GM21423 (cell line): ENCODE measurements around the gene TBATA.

Source experiments
- ATAC-seq: cut with Tn5 transposase; IDR thresholded peaks from one replicate; pipeline ENCODE4 v1.9.1; 2021; ENCODE audit warnings: mild to moderate bottlenecking, moderate library complexity; ENCODE audit not compliant: unreplicated experiment

The TBATA gene

DNA sequence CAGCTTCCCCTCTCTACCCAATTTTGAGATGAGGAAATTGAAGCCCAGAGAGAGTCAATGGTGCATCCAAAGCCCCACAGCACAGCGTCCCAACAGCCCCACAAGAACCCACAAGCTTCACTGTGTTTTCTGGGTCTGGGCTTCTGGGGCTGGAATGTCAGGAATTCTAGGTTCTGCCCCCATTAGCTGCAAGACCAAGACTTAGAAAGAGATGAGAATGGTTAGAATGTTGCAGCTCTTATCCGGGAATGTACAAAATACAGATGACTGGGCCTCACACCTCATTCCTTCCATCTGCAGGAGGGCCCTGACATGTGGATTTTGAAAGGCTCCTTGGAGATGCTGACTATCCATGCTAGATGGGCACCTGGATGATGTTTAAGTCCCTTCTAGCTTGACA lies 24.5 kb upstream of the TBATA start:
- ATAC-seq, result no peak

DNA sequence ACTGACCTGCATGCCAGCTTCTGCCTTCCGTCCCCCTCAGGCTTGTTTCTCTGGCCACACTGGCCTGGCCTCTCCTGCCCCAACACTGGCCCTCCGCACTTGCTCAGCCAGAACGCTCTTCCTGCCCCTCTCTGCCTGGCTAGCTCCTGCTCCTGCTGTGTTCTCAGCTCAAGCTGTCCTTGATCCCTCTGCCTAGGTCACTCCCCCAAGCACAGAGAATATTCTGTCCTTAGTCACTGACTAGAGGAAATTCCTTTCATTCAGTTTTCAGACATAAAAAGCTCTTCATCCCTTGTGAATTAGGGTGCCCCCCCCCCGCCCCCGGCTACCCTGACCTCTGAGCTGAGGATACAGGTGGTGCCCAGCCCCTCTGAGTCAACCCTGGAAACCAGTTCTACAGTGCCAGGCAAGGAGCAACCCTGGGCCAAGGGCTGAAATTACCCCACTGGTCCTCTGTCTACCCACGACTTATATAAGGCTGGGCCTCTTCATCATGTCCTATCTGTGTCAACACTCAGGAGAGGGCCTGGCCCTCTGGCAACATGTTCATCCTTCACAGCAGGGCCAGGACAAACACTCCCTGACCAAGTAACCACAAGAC lies 23.9 kb upstream of the TBATA start:
- ATAC-seq, result no peak

DNA sequence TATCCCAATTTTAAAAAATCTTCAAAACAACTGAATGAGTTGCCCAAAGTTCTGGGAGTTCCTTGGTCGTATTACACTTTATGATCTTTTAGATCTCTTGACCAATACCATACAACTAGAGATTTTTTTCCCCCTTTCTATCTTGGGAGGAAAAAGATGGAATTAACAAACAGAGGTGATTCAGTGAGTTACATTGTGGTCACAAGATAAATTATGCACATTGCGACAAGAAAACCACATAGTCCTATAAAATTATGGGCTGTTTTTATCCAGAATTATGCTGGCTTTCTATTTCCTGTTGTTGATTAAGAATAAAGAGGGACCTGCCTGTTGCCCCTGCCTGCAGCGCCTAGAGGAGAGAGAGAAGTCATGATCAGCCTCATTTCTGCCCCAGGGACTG lies 22.4 kb upstream of the TBATA start:
- no peak for ATAC-seq

DNA sequence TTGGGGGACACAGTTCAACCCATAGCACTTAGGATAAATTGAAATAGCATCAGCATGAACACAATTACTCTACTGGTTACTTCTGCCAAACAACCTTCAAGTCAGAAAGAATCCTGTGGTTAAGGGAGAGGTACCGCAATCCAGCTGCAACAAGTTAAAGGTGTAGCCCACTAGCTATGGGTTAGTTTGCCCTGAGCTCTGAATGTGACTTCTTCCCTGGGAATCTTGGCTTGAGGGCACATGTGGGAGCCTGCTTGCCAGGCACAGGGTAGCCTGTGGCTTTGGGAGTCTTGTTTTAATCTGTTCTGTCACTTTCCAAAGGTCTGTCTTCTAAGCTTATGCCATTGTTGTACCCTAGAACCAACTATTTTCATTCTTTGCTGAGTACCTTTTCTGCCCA lies 21.7 kb upstream of the TBATA start:
- ATAC-seq, result no peak

DNA sequence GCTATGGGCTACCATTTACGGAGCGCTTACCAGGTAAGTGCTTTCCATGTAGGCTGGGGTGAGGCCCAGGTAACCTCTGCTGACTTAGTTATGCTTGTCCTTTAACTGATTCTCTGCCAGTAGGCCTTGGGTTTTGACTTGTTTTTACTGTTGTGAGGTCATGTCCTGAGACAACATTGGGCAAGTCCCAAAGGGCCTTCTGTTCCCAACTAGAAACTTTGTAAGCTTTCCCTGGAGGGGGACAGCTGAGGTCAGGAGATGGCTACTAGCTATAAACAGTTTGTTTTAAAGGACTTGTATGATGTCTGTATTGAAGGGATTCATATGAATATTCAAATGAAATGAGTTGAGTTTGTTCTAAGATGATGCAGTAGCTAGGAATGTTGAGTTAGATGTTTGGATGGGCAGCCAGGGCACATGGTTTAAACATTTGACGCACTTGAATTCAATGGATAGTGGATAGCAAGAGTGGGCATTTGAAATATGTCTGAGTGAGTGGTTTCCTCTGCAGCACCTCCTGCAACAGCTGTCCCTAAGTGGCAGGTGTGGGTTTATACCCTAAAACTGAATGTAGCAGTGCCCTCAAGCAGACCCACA lies 20.5 kb upstream of the TBATA start:
- no peak for ATAC-seq

DNA sequence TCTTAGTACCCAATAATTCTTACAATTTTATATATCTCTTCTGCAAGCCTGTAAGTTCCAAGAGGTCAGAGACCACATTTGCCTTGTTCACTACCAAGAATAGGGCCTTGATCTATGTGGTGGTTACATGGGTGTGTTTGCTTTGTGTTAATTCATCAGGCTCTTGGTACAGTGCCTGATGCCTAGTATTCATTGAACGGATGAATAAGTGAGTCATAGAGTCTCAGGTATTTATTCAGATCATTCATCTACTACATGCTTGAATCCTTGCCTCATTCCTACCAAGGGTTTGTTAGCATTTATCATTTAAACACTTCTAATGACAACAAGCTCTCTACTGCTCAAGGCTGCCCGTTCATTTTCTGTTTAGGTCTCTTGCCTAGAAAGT lies 19.2 kb upstream of the TBATA start:
- no peak for ATAC-seq

DNA sequence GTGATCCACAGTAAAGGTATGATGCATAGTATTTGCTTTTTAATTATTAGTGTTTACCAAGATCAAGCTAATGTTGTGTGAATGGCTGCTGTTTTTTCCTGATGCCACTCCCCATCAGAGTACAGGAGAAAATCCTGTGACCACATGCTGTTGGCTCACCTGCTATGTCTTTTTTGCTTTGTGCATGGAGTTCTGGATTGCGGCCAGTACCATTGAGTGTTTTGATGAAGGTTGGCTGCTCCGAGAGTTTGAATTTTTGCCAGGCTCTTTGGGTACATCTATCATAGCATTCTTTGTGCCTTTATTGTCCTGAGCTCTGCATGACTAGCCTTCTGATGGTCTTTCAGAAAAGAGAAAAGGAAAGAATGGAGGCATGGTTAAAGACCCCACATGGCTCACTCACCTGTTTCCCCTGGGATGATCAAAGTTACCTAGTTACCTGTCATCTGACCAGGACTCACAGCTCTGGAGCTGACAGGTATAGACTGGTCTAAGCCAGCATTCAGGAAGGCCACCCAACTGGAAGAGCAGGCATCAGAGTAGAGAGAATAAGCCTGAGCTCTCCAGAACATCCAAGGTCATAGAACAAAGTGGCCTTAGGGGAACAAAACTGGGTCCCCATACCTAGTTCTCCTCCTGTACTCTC lies 18.7 kb upstream of the TBATA start:
- no peak for ATAC-seq

DNA sequence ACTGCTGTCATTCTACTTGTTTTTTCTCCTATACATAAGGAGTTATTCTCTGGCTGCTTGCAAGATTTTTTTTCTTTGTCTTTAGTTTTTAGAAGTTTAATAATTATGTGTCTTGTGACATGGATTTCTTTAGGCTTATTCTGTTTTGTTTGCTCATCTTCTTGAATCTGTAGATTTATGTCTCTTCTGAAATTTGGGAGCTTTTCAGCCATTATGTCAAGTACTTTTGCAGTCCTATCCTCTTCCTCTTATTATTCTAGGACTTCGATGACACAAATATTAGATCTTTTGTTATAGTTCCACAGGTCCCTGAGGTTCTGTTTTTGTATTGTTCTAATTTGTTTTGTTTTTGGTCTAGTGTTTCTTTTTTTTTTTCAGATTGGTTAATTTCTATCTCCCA lies 16.7 kb upstream of the TBATA start:
- ATAC-seq, result no peak

DNA sequence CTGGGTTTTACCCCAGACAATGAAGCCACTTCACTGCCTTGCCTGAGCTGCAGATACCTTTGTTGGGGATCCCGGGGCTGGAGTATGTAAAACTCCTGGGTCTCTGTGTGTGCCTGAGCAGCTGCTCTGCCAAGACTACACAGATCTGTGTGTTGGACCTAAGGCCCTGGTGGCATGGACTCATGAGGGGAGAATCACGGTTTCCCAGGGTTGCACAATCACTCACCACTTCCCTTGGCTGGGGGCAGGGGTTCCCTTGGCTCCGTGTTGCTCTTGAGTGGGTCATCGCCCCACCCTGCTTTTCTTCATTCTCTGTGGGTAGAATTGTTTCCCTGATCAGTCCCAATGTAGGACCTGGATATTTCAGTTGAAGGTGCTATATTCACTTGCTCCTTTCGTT lies 13.9 kb upstream of the TBATA start:
- no peak for ATAC-seq

DNA sequence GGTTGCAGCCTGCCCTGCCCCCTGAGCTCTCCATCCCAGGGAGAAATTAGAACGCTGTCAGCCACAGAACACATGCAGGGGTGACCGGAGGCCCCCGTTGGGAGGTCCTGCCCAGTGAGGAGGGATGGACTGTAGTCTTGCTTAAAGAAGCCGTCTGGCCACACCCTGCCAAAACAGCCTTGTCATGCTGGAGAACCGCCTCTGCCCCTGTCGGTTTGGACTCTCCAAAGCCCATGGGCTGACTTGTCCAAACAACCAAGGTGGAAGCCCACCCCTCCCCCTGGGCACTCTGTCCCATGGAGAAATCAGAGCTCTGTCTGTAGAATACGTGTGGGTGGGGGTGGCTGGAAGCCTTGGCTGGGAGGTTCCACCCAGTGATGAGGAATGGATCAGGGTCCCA lies 12.7 kb upstream of the TBATA start:
- no peak for ATAC-seq

DNA sequence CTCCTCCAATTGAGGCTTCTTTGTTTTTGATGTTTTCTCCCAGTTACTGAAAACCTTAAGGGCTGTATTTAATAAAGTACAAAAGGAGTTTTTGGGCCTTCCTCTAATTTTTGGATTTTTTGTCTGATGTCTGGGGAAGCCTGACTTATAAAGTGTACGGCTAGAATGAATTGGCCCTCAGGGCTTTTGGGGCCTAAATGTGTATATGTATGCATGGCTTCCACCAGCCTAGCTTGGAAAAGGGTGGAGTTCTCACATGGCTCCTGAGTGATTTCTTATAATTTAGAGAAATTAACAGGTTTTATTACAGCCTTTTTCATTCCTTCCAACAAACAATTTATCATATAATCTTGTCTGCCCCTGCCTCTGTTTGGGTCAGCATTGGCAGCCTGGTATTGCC lies 10.4 kb upstream of the TBATA start:
- no peak for ATAC-seq

DNA sequence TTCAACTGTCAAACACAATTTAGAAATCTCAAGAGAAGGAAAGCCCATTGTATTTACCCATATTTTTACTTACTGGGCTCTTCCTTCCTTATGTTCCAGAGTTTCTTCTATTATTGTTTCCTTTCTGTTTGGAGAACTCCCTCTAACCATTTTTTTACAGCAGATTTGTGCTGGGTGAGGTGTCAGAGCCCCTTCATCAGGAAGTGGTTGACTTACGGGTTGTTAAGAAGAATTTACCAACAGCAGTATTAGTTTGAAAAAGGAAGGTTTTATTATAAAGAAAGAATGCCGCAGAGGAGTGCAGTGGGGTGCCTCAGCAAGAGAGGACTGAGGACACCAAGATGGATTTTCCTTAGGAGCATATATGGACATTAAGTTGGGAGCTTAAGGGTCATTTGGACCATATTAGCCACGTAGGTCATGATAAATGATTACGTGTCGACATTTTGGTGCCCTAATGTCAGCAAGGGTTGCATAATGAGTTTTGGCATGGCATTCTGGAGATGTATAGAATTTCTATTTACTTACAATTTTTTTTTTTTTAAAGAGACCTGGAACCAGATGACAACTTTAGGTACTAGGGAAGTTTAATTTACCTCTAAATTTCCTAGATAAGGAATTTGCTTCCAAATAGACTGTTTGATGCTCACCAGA lies 6.3 kb upstream of the TBATA start:
- ATAC-seq, result no peak

DNA sequence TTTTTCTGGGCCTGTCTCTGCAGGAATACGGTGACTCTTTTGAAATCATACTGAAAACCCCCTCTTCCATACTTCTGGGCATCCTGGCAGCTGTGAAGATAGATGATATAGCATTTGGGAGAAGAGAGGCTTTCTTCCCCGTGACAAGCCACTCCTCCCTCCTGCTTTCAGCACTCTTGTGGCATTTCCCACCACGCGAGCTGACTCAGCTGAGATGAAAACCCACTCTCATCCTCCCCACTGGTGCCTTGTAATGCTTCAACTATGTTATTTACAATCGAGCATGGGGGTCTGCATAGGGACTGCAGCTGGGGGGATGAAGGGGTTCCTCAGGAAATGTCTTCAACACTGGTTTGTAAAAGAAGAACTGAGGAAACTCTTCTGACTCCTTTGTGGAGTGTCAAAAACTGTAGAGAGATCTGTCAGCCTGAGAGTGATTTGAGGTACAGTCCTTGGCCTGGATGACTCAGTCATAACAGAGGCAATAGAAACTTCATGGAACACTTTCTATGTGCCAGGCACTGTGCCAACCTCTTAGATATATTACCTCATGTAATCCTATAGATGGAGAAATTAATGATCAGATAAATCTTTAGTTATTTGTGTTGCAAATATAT lies 1.7 kb upstream of the TBATA start:
- no peak for ATAC-seq

DNA sequence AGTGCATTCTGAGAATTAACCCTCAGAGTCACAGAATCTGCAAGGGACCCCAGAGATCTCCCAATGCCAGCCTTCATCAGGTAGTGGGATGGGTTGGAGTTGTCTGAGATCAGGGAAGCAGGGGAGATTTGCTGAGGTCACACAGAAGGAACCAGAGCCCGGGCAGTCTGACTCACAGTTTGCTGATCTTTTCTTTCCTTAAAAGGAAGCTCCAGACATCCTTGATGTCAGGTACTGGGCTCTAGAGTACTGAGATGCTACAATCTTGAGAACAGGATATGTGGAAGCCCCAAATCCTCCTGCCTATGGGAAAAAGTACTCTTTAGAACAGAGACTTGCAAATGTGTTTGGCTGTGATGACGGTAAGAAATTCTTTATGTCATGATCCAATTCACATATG lies 706 bp downstream of the TBATA start:
- ATAC-seq, result no peak

DNA sequence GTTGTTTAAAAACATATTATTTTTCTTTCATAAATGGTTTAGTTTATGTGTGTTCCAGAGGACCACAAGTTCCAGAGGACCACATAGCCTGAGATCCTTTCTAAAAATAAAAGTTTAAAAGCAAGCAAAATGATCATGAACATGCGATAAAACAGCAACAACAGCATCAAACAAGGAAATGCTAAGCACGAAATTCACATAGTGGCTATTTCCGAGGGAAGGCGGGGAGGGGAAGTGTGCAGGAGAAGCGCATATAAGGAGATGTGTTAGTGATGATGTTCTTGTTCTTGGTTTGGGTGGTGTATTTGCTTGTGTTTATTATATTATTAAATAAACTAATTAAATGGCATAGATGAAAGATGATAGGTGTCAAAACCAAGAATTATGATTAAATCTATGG lies 1.2 kb downstream of the TBATA start:
- ATAC-seq, result no peak

DNA sequence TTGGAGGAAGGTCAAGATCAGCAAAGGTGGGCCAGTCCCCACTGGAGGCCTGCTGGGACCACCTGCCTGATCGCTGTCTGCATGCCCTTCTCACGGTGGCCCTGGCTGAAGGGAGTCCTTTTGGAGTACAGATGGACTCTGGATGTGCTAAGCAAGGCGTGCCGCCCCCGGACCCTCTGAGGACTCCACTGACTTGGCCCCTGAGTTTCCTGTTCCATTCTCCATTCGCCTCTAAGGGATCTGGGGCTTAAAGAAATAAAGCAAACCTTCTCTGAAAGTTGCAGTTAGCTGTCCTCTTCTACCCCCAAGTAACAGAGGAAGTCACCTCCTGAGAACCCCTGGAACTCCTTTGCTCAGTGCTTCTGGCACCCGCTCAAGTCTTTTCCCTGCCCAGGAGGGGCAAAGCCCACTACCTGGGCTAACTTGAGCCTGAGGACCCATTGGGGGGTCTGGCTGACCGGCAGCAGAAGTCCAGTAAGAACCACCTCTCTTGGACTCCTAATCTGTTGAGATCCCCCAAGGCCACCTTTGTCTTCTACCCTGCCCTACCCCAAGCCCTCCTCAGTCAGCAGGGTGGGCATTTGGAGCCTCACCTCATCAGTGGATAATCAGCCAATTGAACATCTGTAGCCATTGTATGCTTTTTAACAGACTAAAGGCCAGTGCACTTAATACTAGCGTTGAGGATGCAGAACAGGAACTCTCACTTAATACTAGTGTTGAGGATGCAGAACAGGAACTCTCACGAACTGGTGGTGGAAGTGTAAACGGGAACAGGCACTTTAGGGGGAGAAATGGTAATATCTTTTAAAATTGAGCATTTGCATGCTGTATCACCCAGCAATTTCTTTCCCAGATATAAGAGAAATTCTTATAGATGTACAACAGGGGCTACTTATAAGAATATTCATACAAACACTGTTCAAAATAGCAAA lies 2.2 kb downstream of the TBATA start:
- ATAC-seq, result no peak

DNA sequence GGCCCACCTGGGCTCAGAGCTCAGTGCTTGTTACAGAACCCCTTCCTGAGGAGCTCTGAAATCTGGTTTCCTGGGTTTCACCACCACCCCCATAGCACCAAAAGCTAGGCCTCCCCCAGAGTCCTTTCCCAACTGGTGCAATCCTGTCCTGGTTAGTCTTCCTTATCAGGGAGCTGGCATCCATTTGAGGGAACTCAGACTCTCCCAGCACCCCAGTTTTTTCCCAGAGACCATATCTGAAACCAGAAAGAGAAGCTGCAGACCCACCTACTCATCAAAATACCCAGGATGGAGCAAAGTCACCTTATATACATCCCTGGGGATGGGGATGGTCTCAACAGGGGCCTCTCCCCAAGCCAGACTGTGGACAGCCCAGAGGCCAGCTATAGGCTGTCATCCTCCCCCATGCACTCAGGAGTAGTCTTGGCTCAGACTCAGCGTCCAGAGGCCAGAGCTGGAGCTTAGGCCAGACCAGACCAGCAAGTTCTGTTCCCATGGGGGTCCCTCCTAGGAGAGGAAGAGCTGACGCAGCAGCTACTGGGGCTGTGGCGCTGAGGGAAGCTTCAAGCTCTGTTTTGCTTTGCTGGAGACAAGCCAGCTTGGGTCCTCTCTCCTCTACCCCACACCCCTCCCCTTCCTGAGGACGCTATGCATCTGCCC lies 3.0 kb downstream of the TBATA start:
- no peak for ATAC-seq

DNA sequence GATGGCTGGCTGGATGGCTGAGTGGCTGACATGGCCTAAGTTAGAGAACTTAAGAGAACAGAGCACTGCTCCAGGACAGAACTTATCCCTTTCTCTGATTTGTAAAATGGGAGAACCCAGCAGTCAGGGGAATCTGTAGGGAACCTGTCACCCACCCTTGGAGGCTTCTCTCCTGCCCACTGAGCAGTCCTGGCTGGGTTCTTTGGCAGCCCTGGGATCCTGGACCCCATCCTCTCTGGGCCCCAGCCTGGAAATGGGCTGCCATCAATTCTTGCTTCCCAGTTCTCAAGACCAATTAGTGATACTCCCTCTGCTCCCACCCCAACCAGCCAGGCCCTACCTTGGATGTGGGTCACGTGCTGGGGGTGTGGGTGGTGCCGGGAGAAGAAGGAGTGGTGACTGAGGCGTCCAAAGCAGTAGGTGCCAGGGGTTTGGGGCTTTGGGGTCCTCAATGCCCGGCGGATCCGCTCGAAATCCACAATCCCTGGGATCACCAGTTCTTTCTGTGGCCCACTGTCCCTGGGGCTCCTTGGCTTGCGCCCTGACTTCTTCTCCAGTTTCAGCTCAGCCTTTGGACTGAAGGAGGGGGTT lies 3.6 kb downstream of the TBATA start:
- ATAC-seq, result no peak

DNA sequence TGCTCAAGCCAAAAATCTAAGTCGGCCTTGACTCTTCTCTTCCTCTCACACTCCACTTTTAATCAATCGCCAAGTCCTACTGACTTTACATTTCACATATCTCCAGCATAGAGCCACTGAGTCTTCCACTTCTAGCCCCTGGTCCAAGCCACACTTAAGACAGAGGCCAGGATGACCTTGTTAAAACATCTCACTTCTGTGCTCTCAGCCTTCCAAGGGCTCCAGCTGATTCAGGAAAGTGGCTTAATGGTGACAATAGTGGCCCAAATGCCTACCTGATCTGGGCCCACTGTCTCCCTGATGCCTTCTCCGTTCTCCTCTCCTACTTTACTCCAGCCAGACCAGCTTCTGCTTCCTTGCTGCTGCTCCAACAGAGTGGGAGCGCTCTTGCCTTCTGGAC lies 4.4 kb downstream of the TBATA start:
- ATAC-seq, result no peak

DNA sequence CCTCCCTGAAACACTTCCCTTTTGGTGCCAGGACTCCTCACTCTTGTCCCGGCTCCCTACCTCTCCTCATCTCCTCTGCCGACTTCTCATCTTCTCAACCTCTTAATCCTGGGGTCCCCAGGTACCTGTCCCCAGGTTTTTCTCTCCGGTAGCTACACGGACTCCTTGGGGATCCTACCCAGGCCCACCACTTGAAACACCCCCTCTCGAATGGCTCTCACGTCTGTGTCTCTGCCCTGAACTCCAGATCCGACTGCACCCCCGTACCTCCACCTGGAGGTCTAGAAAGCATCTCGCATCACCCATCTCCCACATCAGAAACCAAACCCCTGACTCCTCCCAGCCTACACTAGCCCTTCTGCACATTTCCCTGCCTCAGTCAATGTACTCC lies 4.8 kb downstream of the TBATA start:
- ATAC-seq, result no peak
